COLO668 (cell line): Measurements from ENCODE around the gene PCDH1.

ENCODE experiments used
- DNase-seq: peaks from one replicate; lab custom pipeline; 2025; ENCODE audit not compliant: unreplicated experiment; lab: John Stamatoyannopoulos, UW

Gene PCDH1

DNA sequence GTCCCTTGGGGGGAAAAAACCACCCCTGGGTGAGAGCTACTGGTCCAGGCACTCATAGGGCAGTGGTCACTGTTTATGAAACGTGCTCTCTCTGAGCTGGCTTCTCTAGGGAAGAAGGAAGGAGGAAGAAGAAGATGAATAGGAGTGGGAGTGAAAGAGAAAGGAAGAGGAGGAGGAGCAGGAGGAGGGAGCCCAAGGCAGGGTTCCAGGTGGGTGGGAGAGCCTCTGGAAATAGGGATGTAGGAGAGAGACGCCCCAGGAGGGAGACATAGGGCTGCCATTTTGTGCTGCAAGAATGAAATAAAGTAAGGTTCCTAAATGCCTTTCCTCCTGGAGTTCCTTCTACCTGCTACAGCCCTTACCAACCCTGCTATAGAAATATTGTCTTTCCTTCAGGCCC lies 65.7 kb downstream of the PCDH1 start:
- no peak for DNase-seq

DNA sequence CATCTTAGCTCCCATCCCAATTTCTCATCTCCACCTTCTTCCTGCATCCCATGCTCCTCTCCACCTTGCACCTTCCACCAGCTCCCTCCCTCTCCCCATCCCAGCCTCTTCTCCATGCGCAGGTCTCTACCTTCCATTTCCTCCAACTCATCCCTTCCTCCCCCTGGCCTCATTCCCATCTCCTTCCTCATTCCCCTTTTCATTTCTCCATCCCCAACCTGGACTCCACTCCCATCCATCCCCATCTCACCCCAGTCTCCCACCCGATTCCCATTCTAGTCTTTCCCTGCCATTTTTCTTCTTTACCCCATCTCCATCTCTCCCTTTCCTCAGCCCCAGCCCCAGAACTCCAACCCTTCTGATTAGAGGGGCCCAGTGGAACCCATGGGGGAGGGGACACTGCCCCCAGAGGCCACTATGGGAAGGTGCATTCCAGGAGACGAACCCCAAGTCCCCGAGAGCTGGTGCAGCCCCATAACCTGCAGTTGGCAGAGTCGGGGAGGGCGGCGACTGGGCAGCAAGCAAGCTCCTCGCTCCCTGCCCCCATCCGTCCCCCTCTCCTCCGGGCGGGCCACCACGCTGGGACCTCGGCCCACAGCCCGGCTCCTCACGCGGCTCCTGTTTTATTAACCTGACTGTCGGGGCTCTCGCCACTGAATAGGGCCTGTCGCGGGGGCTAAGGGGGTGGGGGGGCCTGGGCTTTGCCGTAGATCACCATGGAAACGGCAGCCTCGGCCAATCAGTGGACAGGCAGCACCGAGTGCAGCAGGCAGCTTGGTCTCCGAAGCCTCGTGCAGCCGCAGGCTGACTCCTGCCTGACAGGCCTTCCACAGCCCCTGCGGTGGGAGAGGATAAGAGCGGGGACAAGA lies 66.7 kb downstream of the PCDH1 start:
- peak; percentile 5 for DNase-seq

DNA sequence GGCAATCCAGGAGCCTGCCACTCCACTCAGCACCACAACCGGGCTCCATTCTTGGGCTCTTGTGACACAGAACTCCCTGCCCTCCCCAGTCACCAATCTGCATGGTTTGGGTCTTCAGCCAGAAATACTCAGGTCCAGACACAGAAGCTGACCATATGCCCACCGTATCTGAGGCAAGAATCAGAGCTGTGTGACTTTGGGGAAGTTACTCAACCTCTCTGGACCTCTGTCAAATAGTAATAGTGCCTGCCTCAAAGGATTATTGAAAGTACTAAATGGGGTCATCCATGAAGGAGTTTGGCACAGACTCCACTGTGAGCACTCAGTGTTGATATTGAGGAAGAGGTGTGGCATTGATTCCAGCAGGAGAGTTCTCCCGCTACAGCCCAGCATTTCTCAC lies 67.5 kb downstream of the PCDH1 start:
- DNase-seq = no peak

DNA sequence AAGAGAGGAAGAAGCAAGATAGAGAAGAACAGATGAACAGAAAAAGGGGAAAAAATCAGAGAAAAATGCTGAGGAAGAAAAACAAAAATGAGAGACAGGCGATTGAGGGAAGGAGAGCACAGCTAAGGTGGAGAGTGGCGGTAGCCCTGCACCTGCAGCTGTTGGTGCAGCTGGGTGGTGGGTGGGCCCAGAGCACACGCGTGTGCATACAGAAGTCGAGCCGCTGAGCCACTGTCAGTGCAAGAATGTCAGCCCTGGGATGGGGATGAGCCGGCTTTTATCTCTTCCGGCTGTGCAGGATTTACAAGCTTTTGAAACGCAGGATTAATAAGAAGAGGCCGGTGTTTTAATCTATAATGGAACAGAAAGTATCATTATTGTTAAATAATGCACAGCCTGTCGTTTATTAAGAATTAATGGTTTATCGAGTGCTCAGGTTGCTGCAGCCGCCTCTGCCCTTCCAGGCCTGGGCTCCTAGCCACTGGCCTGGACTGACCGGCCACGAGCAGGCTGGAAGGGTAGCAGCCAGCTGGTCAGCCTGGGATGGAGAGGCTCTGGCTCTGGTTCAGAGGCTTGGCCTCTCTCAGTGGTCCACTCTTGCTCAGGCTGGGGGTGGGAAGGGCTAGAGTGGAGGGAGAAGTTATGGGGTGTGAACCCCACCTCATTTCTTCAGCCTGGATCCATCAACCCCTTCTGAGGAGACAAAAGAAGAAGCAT lies 68.7 kb downstream of the PCDH1 start:
- DNase-seq = no peak

DNA sequence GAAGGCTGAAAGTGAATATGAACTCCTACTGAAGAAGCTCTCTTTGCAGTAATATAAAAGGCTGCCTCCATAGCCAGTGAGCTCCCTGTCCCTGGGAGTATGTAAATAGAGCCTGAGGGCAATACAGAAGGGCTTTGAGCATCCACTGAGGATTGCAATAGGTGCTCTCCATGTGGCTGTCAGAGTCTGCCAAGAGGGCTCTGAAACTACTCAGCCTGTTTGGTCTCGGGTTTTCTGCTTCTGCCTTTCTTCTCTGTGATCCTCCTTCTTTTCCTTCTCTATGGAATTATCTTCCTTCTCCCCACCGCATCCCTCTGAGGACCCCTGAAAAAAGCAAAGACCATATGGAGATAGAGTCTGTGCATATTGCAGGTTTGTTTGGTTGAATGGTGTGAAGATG lies 69.4 kb downstream of the PCDH1 start:
- DNase-seq = no peak

DNA sequence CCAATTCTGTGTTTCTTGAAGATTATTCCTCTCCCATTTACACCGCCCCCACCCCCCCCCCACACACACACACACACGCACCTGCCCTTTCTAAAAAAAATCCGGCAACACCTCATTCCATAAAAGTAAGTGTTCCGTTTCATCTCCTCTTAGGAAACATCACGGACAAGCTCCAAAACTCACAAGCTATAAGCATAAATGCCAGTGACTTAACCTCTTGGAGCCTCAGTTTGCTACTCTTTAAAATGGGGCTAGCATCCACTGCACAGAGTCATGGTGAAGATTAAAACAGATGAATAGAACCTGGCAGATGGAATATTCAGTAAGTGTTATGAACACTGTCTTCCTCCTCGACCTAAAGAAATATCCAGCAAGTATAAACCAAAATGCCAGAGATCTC lies 70.5 kb downstream of the PCDH1 start:
- DNase-seq = no peak

DNA sequence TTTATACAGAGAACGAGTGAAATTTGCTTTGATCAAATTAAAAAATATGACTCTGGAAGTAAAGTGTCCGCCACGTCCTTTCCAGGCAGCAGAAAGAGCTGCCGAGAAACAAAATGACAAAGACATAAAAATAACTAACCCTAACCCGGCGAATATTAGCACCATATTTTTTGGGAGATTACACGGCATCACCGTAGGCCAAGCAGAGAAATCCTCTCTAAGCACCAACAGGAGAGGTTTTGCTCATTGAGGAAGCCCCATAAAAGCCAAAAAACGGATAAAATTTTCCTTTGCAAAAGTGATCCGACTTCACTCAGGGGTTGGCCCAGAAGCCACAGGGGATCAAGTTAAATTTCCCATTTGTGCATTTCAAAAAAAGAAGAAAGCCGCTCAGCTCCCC lies 70.9 kb downstream of the PCDH1 start:
- DNase-seq = no peak

DNA sequence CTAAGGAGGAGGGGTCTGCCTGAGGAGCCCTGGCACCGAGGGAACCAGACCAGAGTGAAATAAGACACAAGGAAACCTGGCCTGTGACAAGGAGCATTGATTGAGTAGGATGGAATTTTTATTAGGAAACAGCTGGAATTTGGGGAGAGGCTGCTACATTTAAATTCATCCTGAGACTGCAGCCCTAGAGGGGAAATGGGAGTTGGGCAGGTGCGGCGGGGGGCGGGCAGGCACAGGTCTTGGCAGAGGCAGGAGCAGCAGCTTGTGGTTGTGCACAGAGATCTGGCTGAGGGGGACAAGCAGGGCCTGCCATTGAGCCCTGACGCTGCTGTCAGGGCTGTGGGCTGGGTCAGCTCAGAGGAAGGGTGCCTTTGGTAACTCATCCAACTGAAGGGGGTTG lies 71.6 kb downstream of the PCDH1 start:
- no peak for DNase-seq

DNA sequence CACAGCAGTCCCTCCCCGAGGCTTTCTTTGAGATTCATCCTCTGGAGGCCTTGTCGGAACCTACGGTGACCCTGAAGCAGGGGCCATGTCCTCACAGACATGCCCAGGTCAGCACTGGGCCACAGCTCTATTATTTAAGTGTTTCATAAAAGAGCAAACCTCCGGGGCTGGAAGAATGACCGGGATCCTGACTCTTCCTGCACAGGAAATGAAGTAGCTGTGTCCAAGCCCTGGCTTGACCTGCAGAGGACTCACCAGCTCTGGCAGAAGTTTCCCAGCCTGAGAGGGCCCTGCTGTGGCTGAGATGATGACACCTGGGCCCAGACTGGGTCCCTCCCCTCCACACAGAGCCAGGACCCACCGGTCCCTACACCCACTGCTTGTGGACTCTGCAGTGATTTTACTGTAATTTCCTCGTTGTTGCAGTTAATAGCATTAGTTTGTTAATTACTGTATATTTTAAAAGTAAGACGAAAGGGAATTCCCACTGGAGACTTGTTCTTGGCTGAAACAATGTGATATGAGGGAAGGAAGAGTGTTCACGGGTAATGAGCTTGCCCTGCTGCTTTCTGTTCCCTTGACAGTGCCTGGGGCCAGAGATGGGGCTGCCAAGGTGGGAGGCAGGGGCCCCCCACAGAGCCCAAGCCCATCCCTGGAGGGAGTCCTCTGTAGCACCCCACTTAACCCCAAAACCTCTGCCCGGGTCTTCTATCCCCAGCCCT lies 72.2 kb downstream of the PCDH1 start:
- no peak for DNase-seq

DNA sequence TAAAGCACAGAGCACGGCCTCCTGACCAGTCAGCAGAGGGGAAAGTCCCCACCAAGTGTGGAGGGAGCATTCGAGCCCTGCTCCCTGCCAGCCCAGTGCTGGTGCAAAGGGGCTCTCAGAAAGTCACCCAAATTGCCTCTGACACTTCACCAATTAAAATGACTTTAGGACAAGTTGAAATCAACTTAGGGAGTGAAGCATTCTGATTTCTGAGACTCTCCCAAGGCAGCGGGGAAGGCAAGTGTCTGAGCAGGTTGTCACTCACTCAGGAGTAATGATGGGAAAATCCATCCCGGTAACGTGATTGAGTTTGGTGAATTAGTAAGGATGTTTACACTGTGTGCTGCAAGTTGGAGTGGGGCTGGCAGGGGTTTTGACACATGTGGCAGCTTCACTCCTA lies 73.7 kb downstream of the PCDH1 start:
- no peak for DNase-seq
